ENCODE results near the gene C3orf20. TPM values are rescaled to one million over a fixed set of nuclear protein-coding genes. Genes with fewer than 3 reads are reported as not detected.

Gene C3orf20
- under 1 TPM in 1 of 4 donors, not detected in 3; 0.29 TPM for total RNA-seq

DNA sequence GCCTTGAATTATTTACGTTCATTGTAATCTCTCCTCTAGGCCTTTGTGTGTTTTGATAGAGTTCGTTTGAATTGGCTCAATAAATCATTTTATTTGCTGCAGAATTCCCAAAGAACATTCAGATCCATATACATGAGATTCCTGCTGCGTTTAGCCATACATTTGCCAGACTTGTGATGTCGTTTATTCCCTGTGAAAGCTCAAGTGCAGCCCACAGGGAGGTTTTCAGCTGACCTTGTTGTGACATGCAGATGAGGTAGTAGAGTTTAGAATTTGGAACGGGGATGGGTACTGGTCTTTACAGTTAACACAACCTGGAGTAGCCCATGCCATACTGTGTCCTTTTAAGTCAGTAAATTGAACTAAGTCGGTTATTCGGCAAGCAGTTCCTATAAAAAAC is at the start of gene C3orf20:
Gene C3orf20 (plus strand): TSS at position 301 of the 400 bp plus-strand sequence. CDS start 7,573 bp downstream, outside the sequence.
- Histone ChIP-seq H3K4me3 (replicated peaks in 1 of 3) (no peak within 1 kb of the TSS), H3K27ac (no peak within 1 kb of the TSS), H3K27me3 (no peaks in the 10 kb centered on the region), H3K4me1 (no peaks in the 10 kb centered on the region), H3K36me3 (peaks cover 28 to 29% of the 10 kb centered on the region in 2 donors), H3K9me3 (no peaks in the 10 kb centered on the region)
- TF ChIP-seq, protein P1, sequence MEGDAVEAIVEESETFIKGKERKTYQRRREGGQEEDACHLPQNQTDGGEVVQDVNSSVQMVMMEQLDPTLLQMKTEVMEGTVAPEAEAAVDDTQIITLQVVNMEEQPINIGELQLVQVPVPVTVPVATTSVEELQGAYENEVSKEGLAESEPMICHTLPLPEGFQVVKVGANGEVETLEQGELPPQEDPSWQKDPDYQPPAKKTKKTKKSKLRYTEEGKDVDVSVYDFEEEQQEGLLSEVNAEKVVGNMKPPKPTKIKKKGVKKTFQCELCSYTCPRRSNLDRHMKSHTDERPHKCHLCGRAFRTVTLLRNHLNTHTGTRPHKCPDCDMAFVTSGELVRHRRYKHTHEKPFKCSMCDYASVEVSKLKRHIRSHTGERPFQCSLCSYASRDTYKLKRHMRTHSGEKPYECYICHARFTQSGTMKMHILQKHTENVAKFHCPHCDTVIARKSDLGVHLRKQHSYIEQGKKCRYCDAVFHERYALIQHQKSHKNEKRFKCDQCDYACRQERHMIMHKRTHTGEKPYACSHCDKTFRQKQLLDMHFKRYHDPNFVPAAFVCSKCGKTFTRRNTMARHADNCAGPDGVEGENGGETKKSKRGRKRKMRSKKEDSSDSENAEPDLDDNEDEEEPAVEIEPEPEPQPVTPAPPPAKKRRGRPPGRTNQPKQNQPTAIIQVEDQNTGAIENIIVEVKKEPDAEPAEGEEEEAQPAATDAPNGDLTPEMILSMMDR (IDR thresholded peaks at IDR 0.05), result no peak
- TF ChIP-seq POLR2A (IDR thresholded peaks at IDR 0.05), result no peak
- intact Hi-C loops (cut with DNase I), result loop anchor here (10.0 kb wide), 1 partner anchor 240 kb away; no protein-coding TSS in a partner anchor
- WGBS, 2 donors, result 74 to 87% methylated on average over 7 of the region's 7 CpGs
- DNase-seq, result no peak

DNA sequence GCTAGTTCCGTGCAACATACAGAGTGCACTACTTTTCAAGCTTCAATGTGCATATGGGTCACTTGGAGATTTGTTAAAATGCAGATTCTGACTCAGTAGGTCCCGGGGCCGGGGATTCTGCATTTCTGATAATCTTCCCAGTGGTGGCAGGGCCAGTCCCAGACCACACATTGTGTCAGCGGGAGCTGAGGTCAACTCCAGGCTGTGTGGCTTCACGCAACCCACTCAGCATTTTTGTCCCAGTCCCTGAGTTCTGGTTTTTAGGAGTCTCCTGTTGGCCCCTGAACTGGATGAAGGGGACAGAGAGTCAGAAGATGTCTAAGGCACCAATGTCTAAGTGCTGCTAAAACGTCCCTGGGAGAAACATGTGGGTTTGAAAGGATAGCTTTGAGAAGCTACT is 49.5 kb upstream of the C3orf20 start:
- Histone ChIP-seq H3K4me1 (peaks cover 0 to 5% of the 10 kb centered on the region in 2 donors), H3K27me3 (no peaks in the 10 kb centered on the region), H3K9me3 (no peaks in the 10 kb centered on the region), H3K4me3 (replicated peaks in 1 of 3) (no peak overlapping the region), H3K36me3 (no peaks in the 10 kb centered on the region), H3K27ac (peak overlapping the region in 1 of 3 donors; percentile 44)
- intact Hi-C loops (cut with DNase I), result no loop called here
- WGBS, 2 donors, result 74 to 85% methylated on average over 5 to 6 of the region's 6 CpGs
- DNase-seq, result no peak
- TF ChIP-seq, protein P1 (IDR thresholded peaks at IDR 0.05), result no peak
- no peak for TF ChIP-seq POLR2A (IDR thresholded peaks at IDR 0.05)

DNA sequence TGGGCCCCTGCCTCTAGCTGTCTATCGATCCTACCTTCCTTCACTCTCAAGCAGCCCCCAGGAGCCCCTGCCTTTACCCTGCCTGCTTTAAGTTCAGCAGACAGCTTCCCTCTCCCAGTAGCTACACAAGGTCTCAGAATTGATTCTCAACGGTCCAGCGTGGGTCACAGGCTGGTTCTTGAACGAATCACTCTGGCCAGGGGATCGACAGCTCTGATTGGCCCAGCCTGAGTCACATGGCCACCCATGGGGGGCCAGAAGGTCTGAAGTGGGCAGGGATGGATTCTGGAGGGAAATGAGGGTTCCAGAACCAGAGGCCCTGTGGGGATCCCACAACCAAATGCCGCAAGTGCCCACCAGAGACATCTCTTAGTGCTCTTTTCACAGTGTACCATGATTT is 47.1 kb upstream of the C3orf20 start:
- no peak for DNase-seq
- WGBS, 2 donors, result 82 to 86% methylated on average over 6 of the region's 6 CpGs
- no peaks in the 10 kb centered on the region for H3K27me3 ChIP-seq
- no peak overlapping the region for H3K4me3 ChIP-seq (replicated peaks in 1 of 3)
- intact Hi-C loops (cut with DNase I), result no loop called here
- H3K9me3 ChIP-seq, result no peaks in the 10 kb centered on the region
- H3K27ac ChIP-seq, result no peak overlapping the region
- TF ChIP-seq, protein P1 (IDR thresholded peaks at IDR 0.05), result no peak
- TF ChIP-seq POLR2A (IDR thresholded peaks at IDR 0.05), result no peak
- H3K36me3 ChIP-seq, result no peaks in the 10 kb centered on the region
- H3K4me1 ChIP-seq, result peaks cover 0 to 5% of the 10 kb centered on the region in 2 donors

DNA sequence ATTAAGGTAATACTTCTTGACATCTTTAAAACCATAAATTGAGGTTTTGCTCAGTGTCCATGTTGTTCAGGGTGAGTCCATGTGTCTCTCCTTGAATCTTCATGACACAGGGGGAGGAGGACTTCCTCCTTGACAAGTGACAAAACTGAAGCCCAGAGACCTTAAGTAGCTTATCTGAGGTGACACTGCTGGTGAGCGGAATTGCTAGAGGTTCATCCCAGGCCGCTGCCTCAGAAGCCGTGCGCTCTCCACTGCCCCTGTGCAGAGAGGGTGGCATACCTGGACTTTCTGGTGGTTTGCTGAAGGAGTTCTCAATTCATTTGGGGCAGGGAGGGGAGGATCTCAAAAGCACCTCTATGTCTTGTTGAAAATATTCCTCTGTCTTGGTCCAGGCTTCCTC is 46.5 kb upstream of the C3orf20 start:
- Histone ChIP-seq H3K27me3 (no peaks in the 10 kb centered on the region), H3K27ac (no peak overlapping the region), H3K9me3 (no peaks in the 10 kb centered on the region), H3K4me3 (replicated peaks in 1 of 3) (no peak overlapping the region), H3K36me3 (no peaks in the 10 kb centered on the region), H3K4me1 (peaks cover 0 to 5% of the 10 kb centered on the region in 2 donors)
- DNase-seq, result no peak
- WGBS, 2 donors, result 75 to 96% methylated on average over 4 of the region's 4 CpGs
- no peak for TF ChIP-seq POLR2A (IDR thresholded peaks at IDR 0.05)
- TF ChIP-seq, protein P1 (IDR thresholded peaks at IDR 0.05), result no peak
- intact Hi-C loops (cut with DNase I), result no loop called here

DNA sequence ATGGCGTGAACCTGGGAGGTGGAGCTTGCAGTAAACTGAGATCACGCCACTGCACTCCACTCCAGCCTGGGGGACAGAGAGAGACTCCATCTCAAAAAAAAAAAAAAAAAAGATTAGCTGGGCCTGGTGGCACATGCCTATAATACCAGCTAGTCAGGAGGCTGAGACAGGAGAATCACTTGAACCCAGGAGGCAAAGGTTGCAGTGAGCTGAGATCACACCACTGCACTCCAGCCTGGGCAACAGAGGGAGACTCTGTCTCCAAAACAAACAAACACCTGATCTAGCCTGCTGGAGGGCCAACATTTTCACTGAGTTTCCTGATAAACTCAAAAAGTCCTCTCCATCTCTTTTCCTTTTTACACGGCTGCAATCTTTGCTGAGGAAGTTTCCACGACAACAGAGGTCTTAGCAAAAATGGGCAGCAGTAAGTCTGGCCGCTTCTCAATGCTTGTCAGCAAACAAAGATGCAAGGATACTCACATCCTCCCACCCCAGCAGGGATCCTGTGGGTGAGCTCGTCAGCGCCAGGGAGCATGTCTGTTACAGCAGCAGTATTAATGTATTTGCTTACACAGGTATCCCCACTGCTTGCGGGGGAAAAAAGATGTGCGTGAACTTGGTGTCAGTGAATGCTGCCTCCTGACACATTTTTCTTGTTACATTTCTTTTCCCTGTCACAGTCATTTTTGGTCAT is 44.4 kb upstream of the C3orf20 start:
- no peaks in the 10 kb centered on the region for H3K27me3 ChIP-seq
- H3K27ac ChIP-seq, result no peak overlapping the region
- intact Hi-C loops (cut with DNase I), result no loop called here
- H3K36me3 ChIP-seq, result no peaks in the 10 kb centered on the region
- H3K4me1 ChIP-seq, result no peaks in the 10 kb centered on the region
- no peak for DNase-seq
- 74 to 78% methylated on average over 9 of the region's 9 CpGs for WGBS, 2 donors
- no peak for TF ChIP-seq POLR2A (IDR thresholded peaks at IDR 0.05)
- TF ChIP-seq, protein P1 (IDR thresholded peaks at IDR 0.05), result no peak
- H3K9me3 ChIP-seq, result no peaks in the 10 kb centered on the region
- H3K4me3 ChIP-seq (replicated peaks in 1 of 3), result no peak overlapping the region
